HG03354 (cell line): ENCODE measurements around the gene ZC3HAV1L.
"Not testable (repeated sequence)": the region's sequence is repeated elsewhere in the genome, so short reads cannot be mapped to it uniquely, and the experiment has no call there.

Experiments used
- ATAC-seq: cut with Tn5 transposase; IDR thresholded peaks from one replicate; pipeline ENCODE4 v1.9.1; 2021; ENCODE audit warnings: mild to moderate bottlenecking; ENCODE audit not compliant: unreplicated experiment, poor library complexity, severe bottlenecking

Gene ZC3HAV1L, protein sequence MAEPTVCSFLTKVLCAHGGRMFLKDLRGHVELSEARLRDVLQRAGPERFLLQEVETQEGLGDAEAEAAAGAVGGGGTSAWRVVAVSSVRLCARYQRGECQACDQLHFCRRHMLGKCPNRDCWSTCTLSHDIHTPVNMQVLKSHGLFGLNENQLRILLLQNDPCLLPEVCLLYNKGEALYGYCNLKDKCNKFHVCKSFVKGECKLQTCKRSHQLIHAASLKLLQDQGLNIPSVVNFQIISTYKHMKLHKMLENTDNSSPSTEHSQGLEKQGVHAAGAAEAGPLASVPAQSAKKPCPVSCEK

DNA sequence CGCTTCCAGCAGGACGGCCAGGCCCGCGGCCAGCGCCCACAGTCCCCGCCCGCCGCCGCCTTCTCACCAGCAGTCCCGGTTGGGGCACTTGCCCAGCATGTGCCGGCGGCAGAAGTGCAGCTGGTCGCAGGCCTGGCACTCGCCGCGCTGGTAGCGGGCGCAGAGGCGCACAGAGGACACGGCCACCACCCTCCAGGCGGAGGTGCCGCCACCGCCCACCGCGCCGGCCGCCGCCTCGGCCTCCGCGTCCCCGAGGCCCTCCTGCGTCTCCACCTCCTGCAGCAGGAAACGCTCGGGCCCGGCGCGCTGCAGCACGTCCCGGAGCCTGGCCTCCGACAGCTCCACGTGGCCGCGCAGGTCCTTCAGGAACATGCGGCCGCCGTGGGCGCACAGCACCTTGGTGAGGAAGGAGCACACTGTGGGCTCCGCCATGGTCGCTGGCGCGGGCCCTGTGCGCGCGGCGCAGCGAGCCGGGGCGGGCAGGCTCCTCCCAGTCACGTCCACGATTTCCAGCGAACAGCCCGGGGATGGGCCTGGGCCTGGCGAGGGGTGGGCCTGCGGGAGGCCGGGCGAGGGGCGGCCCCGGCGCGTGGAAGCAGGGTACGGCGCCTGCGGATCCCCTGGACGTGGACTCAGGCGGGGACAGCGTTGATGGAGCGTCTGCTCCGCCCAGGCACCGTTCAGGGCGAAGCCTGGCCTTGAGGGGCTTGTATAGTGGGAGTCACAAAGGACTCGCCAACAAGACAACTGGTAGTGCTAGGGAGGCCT, at the start of gene ZC3HAV1L:
TSS of gene ZC3HAV1L (minus strand) at position 457 of the 768 bp plus-strand sequence. CDS start at position 432, 25 bp downstream.
- peak; percentile 79 for ATAC-seq

DNA sequence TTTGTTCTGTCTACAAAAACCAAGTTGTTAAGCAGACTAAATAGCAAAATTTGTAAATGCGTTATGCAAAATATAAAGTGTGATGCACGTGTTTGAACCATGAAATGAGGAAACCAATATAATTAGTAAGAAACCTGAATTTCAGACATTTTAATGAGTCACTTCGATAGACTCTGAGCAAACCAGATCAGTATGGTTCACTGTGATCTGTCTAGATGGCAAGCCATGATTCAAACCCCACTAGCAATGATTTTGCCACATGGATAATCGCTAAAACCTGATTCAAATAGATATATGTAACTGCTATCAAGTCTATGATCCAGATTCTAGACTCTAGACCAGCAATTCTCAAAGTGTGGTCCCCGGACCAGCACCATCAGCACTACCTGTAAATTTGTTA, 48.9 kb upstream of the ZC3HAV1L start:
- no peak for ATAC-seq

DNA sequence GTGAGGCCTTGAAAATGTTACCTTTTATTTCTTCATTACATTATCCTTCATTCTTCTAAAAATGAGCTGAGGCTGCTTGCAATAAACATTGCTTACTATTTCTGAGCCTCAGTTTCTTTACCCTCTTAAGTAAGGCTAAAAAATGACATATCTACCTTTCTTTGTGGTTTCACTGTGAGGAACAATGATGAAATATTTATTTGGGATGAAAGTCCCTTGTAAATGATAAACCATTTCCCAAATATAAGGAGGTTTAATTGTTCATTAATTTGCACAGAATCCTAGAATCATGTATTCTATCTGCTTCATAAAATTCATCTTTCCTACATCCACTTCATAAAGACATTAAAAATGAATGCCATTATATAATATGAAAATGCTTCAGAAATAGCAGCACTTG, 45.7 kb upstream of the ZC3HAV1L start:
- ATAC-seq, result no peak

DNA sequence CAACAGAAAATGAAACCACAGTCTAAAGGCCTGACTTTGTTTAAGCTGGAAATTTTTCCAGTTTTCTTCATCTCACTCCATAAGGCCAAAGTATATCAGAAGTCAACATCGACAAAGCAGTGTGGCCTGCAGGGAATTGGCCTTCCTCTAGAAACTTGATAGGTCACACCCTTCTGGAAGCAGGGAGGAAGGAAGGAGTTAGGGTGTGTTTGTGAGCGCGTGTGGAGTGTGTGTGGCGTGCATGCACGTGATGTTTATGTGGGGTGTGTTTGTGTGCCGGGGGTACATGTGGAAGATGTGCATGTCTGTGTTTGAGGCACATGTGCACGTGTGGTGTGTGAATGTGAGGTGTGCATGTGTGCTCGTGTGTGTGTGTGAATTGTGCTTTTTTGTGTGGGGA, 45.1 kb upstream of the ZC3HAV1L start:
- no peak for ATAC-seq

- no peak for ATAC-seq
These were observed 44.0 kb upstream of the ZC3HAV1L start for GRCh38 chr7:139079861-139080260.

DNA sequence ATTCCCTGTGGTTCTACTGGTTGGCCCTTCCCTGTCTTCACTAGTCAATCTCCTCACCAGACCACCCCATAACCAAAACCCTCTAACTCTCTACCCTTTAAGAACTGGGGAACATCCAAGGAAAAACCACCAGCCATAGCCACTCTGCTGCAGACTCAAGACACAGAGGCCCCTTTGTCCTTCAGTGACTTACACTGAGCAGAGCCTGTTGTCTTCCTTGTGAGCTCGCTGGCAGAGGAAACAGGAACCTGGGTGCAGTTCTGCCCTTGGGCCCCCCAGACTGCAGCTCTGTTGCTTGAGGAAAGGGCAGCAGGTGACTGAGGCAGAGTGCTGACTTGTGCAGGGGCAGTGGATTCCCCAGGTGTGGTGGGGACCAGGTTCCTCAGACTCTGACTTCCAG, 43.1 kb upstream of the ZC3HAV1L start:
- no peak for ATAC-seq

DNA sequence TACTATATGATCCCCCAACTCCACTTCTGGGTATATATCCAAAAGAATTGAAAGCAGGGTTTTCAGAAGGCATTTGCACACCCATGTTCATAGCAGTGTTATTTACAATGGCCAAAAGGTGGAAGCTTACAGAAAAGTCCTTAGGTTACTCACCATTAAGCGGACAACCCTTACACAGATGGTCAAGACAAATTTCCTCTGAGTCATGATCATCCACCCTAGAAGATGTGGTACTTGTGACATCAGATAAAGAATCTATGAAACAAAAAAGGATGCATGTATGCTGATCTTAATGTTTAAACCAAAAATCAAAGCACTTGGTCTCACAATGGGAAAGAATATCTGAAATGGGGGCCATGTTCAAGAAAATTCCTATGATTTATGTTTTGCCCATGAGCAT, 42.6 kb upstream of the ZC3HAV1L start:
- ATAC-seq, result no peak

DNA sequence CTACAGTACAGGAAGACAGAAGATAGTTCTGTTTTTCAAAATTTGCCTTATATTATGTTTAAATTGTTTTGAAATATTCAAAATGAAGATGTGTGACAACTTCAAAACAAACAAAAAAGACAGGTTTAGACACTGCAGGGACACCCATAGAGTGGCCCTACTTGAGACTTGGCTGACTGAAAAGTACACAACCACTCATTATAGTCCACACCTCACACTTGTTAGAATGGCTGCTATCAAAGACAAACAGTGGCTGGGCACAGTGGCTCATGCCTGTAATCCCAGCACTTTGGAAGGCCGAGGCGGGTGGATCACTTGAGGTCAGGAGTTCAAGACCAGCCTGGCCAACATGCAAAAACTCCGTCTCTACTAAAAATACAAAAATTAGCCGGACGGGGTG, 41.9 kb upstream of the ZC3HAV1L start:
- ATAC-seq, result not testable (repeated sequence)

- ATAC-seq, result no peak
These were observed 40.2 kb upstream of the ZC3HAV1L start for GRCh38 chr7:139075871-139076686.

- ATAC-seq, result peak; percentile 90
These were observed 39.3 kb upstream of the ZC3HAV1L start for GRCh38 chr7:139075031-139075652.

GRCh38 chr7:139072796-139073195, 37.0 kb upstream of the ZC3HAV1L start:
- no peak for ATAC-seq

DNA sequence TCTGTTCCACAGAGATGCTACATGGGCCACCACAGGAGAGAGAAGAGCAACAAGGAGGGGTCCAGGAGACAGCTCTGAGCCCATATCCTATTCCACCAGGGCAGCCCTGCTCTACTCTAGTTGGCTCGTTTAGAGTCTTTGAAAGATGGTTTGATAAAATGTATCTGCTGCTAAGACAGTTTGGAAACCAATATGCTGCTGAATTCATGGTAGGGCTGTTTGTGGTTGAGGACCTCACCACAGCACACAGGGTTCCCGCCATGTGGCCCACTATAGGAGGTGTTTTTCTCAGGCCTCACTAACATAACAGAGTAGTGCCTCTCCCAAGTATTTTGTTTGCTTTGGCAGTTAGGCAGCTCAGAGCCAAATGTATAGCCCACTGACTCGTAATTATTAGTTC, 35.8 kb upstream of the ZC3HAV1L start:
- ATAC-seq, result no peak

GRCh38 chr7:139068544-139069399, 32.9 kb upstream of the ZC3HAV1L start:
- ATAC-seq, result no peak

- no peak for ATAC-seq
These were observed 30.5 kb upstream of the ZC3HAV1L start for GRCh38 chr7:139066315-139066714.

DNA sequence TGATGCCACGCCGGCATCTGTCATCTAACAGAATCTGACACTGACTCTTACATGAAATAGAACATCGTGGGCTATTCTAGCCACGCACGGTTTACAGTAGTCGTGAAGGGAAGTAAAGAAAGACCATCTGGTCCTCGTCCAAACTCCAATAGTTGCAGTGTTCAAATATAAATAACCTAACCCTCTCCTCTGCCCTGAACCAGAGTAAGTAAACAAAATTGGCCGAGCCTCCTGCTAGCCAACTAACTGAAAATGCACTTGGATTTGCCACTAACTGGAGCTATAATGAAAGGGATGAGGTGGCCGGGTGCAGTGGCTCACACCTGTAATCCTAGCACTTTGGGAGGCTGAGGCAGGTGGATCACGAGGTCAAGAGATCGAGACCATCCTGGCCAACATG, 29.5 kb upstream of the ZC3HAV1L start:
- no peak for ATAC-seq

DNA sequence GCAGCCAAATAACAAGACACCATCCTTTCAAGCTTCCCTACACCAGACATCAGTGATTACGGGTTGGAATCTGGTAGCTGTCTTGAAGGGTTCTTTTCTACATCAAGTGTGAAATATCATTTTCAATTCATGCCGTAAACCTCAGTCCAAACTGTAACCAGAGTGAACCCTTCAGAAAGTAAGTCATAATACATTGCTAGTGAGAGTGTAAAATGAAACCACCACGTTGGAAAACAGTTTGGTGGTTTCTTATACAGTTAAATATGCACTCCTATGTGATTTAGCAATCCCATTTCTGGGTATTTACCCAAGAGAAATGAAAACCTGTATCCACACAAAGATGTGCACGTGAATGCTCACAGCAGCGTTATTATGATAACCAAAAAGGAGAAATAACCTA, 25.6 kb upstream of the ZC3HAV1L start:
- no peak for ATAC-seq

DNA sequence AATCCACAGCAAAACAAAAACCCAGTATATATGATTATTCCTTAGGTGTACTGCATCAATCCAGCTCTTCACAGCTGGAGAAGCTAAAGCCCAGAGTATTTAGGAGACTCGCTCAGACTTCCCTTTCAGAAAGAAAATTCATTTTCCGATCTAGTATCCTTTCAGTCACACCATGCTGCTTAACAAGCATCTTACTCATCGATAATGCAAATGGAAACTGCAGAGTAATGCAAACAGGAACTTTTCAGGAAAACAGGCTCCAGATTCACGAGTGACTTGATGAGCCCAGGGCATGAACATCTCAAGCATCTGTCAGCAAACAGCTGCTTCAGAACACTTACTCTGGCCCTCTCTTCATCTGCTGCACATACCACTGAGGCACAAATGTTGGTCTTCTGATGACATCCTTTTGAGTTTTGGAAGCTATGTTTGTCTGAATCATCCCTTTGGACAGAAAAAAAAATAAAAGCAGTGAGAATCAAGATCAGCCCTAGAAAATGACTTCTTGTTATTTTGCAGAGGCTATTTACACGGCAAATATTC, 24.9 kb upstream of the ZC3HAV1L start:
- no peak for ATAC-seq

DNA sequence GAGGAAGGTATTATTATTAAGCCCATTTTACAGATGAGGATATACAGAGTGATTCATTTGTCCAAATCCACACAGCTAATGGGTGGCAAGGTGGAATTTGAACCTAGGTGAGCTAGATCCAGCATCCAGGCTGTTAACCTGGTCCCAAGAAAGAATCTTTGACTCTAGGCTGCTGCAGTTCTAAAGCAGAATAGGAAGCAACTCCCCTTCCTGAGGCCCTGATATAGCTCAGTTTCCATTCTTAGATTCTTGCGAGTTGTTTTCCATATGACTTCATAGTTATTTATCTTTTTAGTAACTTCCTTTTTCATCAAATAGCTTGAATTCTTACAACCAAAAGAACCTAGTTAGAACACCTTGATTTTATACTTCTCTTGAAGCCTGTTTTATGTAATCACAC, 24.1 kb upstream of the ZC3HAV1L start:
- ATAC-seq, result no peak

DNA sequence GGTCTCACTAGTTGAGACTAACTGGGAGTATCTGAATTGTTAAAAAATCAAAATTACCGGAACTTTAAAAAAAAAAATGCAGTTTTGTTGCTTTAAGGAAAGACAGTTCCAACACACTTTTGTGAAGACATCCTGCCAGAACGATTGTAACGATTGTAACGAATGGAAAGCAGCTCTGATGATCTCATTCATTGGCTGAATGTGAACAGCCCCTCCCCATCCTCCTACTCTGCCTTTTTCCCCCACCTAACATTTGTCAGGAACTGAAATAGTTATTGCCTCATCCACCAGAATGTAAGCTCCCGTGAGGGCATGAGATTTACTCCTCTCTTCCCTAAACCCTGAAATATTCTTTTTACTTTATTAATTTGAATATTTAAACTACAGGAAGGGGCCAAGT, 23.1 kb upstream of the ZC3HAV1L start:
- ATAC-seq, result no peak
